HCT116 (cell line): ENCODE measurements around the gene WDR72. TPM values are rescaled to one million over a fixed set of nuclear protein-coding genes. Genes with fewer than 3 reads are reported as not detected.

Experiments
- ATAC-seq: fragments of 200-7000 bp; cut with Tn5 transposase; 2 replicates; pipeline ENCODE4 v1.9.1; 2020; ENCODE audit warnings: mild to moderate bottlenecking, moderate library complexity
- BruUV-seq: library from RNA; stranded (reverse); fragments of 400-500 nt; replicated peaks from 2 replicates; lab custom pipeline; 2021; lab: Mats Ljungman, UMichigan
- CTCF ChIA-PET: fragments of 300-600 bp; sonication (Branson Sonifier 250); formaldehyde crosslinking; loops from one replicate; lab custom pipeline; 2021; ENCODE audit warnings: antibody characterized with exemption; lab: Charles Lee
- POLR2A ChIA-PET: fragments of 300-600, 350-600 bp; sonication (Branson Sonifier 250); formaldehyde crosslinking; loops from one replicate; lab custom pipeline; 2021; ENCODE audit warnings: antibody characterized with exemption; lab: Charles Lee
- RAD21 ChIA-PET, 2 experiments: fragments of 300-600 bp; sonication (Branson Sonifier 250); formaldehyde crosslinking; loops; one replicate each; lab custom pipeline; 2023; ENCODE audit warnings: low total read pairs in 2 of 2; ENCODE audit not compliant: uncharacterized antibody in 2 of 2, unreplicated experiment in 2 of 2, low non-redundant PET in 1 of 2; lab: Charles Lee
- DNase-seq: peaks from one replicate; pipeline ENCODE4 v3.0.0-alpha.2; 2010; ENCODE audit warnings: low read depth, low spot score
- H2AFZ ChIP-seq: fragments of 200-600 bp; shearing (Covaris generic), sonication (generic); 2 replicates; pipeline ENCODE4 v1.6.1; 2017; ENCODE audit warnings: low read depth, mixed run types, mixed read lengths, antibody characterized with exemption, low read length; ENCODE audit not compliant: poor library complexity, severe bottlenecking
- H3K27ac ChIP-seq: 2 replicates; pipeline ENCODE4 v1.5.1; 2012; ENCODE audit warnings: low read depth, low read length
- H3K27me3 ChIP-seq: fragments of 200-600 bp; sonication (generic); 2 replicates; pipeline ENCODE4 v1.6.1; 2016; ENCODE audit warnings: mixed run types, low read length, mixed read lengths; ENCODE audit not compliant: insufficient read depth
- H3K36me3 ChIP-seq, 2 experiments: fragments of 200-500 bp in 1 of 2; fragments of 200-600 bp in 1 of 2; sonication (Bioruptor generic) in 1 of 2; sonication (generic) in 1 of 2; 2 replicates each; pipeline versions ENCODE4 v1.5.1 to v1.6.1; 2014 to 2016; ENCODE audit warnings: low read length in 2 of 2, inconsistent platforms in 1 of 2, mixed read lengths in 1 of 2, mixed run types in 1 of 2; ENCODE audit not compliant: insufficient read depth in 2 of 2, control insufficient read depth in 1 of 2
- H3K4me1 ChIP-seq, 2 experiments: fragments of 200-600 bp in 1 of 2; sonication (generic) in 1 of 2; 2 replicates each; pipeline versions ENCODE4 v1.5.1 to v1.6.1; 2012 to 2017; ENCODE audit warnings: low read length in 2 of 2, inconsistent platforms in 1 of 2, mild to moderate bottlenecking in 1 of 2, mixed read lengths in 1 of 2, mixed run types in 1 of 2, moderate library complexity in 1 of 2; ENCODE audit not compliant: insufficient read depth in 2 of 2, control insufficient read depth in 1 of 2
- H3K4me2 ChIP-seq: fragments of 200-600 bp; sonication (generic); 2 replicates; pipeline ENCODE4 v1.6.1; 2017; ENCODE audit warnings: mixed run types, low read length, mixed read lengths
- H3K4me3 ChIP-seq, 2 experiments: fragments of 200-600 bp in 1 of 2; sonication (generic) in 1 of 2; replicated peaks in 1 of 2; 2 replicates each; pipeline ENCODE4 v1.5.1; 2011 to 2016; ENCODE audit warnings: low read length in 2 of 2, control low read depth in 1 of 2, low read depth in 1 of 2, mild to moderate bottlenecking in 1 of 2, mixed read lengths in 1 of 2, mixed run types in 1 of 2
- H3K79me2 ChIP-seq: fragments of 200-600 bp; sonication (generic); 2 replicates; pipeline ENCODE4 v1.6.1; 2017; ENCODE audit warnings: mild to moderate bottlenecking, mixed run types, low read length, moderate library complexity, mixed read lengths; ENCODE audit not compliant: insufficient read depth
- H3K9ac ChIP-seq: fragments of 200-600 bp; sonication (generic); 2 replicates; pipeline ENCODE4 v1.6.1; 2016; ENCODE audit warnings: low read length, mixed read lengths
- H3K9me2 ChIP-seq: fragments of 200-600 bp; sonication (generic), shearing (Covaris generic); 2 replicates; pipeline ENCODE4 v1.6.1; 2017; ENCODE audit warnings: mixed run types, mild to moderate bottlenecking, moderate library complexity; ENCODE audit not compliant: insufficient read depth
- H3K9me3 ChIP-seq, 2 experiments: fragments of 200-500 bp in 1 of 2; fragments of 200-600 bp in 1 of 2; sonication (Bioruptor generic) in 1 of 2; sonication (generic) in 1 of 2; 2 replicates each; pipeline ENCODE4 v1.6.1; 2014 to 2017; ENCODE audit warnings: low read length in 2 of 2, mixed read lengths in 2 of 2, inconsistent platforms in 1 of 2, low read depth in 1 of 2, mild to moderate bottlenecking in 1 of 2, mixed run types in 1 of 2, moderate library complexity in 1 of 2; ENCODE audit not compliant: control insufficient read depth in 1 of 2, insufficient read depth in 1 of 2
- H4K20me1 ChIP-seq: fragments of 200-600 bp; sonication (generic), shearing (Covaris generic); 2 replicates; pipeline ENCODE4 v1.6.1; 2017; ENCODE audit warnings: mixed run types, mild to moderate bottlenecking, moderate library complexity; ENCODE audit not compliant: insufficient read depth
- ATF3 ChIP-seq: IDR thresholded peaks from 2 replicates; pipeline ENCODE4 v1.6.1; 2012
- CEBPB ChIP-seq: IDR thresholded peaks from 2 replicates; pipeline ENCODE4 v1.6.1; 2012; ENCODE audit warnings: low read depth
- CTCF ChIP-seq, 3 experiments: fragments of 200-600 bp in 1 of 3; sonication (generic) in 1 of 3; IDR thresholded peaks in 2 of 3; conservative IDR thresholded peaks in 1 of 3; 2 replicates each; pipeline ENCODE4 v1.5.1; 2012 to 2017; ENCODE audit warnings: low read depth in 2 of 3, low read length in 2 of 3, antibody characterized with exemption in 1 of 3, borderline replicate concordance in 1 of 3, control low read depth in 1 of 3, mild to moderate bottlenecking in 1 of 3, mixed read lengths in 1 of 3, mixed run types in 1 of 3, moderate library complexity in 1 of 3; ENCODE audit not compliant: insufficient read depth in 1 of 3
- MAX ChIP-seq: IDR thresholded peaks from 2 replicates; pipeline ENCODE4 v1.6.1; 2012
- ZBTB33 ChIP-seq: IDR thresholded peaks from 2 replicates; pipeline ENCODE4 v1.6.1; 2011; ENCODE audit warnings: mild to moderate bottlenecking, low read length, moderate library complexity; ENCODE audit not compliant: insufficient replicate concordance; ENCODE audit errors: extremely low read depth
- intact Hi-C: fragments of 100-400 bp; cut with micrococcal nuclease; formaldehyde crosslinking; loops from 2 replicates; pipeline ENCODE4 v1.10.0; 2022
- total RNA-seq: library from RNA; stranded (reverse); gene quantifications from one replicate; pipeline ENCODE4 v1.2.1, GENCODE V29; 2021; ENCODE audit not compliant: unreplicated experiment

Gene WDR72
- total RNA-seq, 1 experiment from 2014 or later: 5.8 TPM

- ATAC-seq (no peak), DNase-seq (no peak)
- no peak overlapping the region for H3K9ac ChIP-seq
- no peaks in the 10 kb centered on the region for H3K4me1 ChIP-seq
- H3K9me2 ChIP-seq: no peaks in the 10 kb centered on the region
- no peak overlapping the region for H2AFZ ChIP-seq
- ChIA-PET CTCF (no interaction called here), RAD21 (no interaction called here)
- no peak overlapping the region for H3K4me2 ChIP-seq
- no peaks in the 10 kb centered on the region for H4K20me1 ChIP-seq
- no peaks in the 10 kb centered on the region for H3K9me3 ChIP-seq
- TF ChIP-seq CTCF (IDR thresholded peaks at IDR 0.05 in 2 of 3, conservative IDR thresholded peaks at IDR 0.05 in 1 of 3; ENCODE audit: borderline replicate concordance in 1 of 3, insufficient read depth in 1 of 3, low read depth in 2 of 3, low read length in 2 of 3) (no peak), ZBTB33 (no peak), CEBPB (no peak), MAX (no peak), ATF3 (no peak)
- TF ChIP-seq, all 23 proteins: peak for 0
- POLR2A ChIA-PET: no interaction called here
- no TSS peak for BruUV-seq
- intact Hi-C loops: no loop called here
- no peak overlapping the region for H3K27ac ChIP-seq
- no peaks in the 10 kb centered on the region for H3K36me3 ChIP-seq
- no peaks in the 10 kb centered on the region for H3K27me3 ChIP-seq
- no peak overlapping the region for H3K4me3 ChIP-seq
- H3K79me2 ChIP-seq: no peaks in the 10 kb centered on the region
Measured at GRCh38 chr15:53625962-53626845, 133.3 kb downstream of the WDR72 start.
